ENCODE results near the gene TRAF1.

Gene TRAF1

GRCh38 chr9:120866651-120867050 lies 59.9 kb downstream of the TRAF1 start:
- DNase-seq: no peak

GRCh38 chr9:120865809-120866208 lies 60.8 kb downstream of the TRAF1 start:
- no peak for DNase-seq

GRCh38 chr9:120865176-120865575 lies 61.4 kb downstream of the TRAF1 start:
- no peak for DNase-seq

GRCh38 chr9:120864719-120865118 lies 61.9 kb downstream of the TRAF1 start:
- DNase-seq: no peak

GRCh38 chr9:120863833-120864232 lies 62.8 kb downstream of the TRAF1 start:
- DNase-seq: no peak

- DNase-seq: no peak
Measured at GRCh38 chr9:120862452-120862851, 64.1 kb downstream of the TRAF1 start.

GRCh38 chr9:120861935-120862334 lies 64.7 kb downstream of the TRAF1 start:
- no peak for DNase-seq

- DNase-seq: no peak
Measured at GRCh38 chr9:120860083-120860482, 66.5 kb downstream of the TRAF1 start.

- DNase-seq: no peak
Measured at GRCh38 chr9:120859361-120859760, 67.2 kb downstream of the TRAF1 start.

GRCh38 chr9:120857902-120858301 lies 68.7 kb downstream of the TRAF1 start:
- no peak for DNase-seq

GRCh38 chr9:120857481-120857880 lies 69.1 kb downstream of the TRAF1 start:
- DNase-seq: no peak

- no peak for DNase-seq
Measured at GRCh38 chr9:120856700-120857099, 69.9 kb downstream of the TRAF1 start.

GRCh38 chr9:120855827-120856670 lies 70.5 kb downstream of the TRAF1 start:
- DNase-seq: no peak

- DNase-seq: no peak
Measured at GRCh38 chr9:120854596-120855327, 71.8 kb downstream of the TRAF1 start.

- DNase-seq: no peak
Measured at GRCh38 chr9:120853198-120853597, 73.4 kb downstream of the TRAF1 start.
